ENCODE data around the gene ZMYM2.

- TF ChIP-seq CTCF (IDR thresholded peaks at IDR 0.05) (no peak), POLR2A (IDR thresholded peaks at IDR 0.05) (no peak)
Measured at GRCh38 chr13:20065516-20065915, 107.0 kb downstream of the ZMYM2 start.

All from thyroid gland (tissue), 4 donors.